ENCODE measurements around the gene METRNL. TPM values are rescaled to one million over a fixed set of nuclear protein-coding genes. Genes with fewer than 3 reads are reported as not detected.
"Not testable (repeated sequence)": the region's sequence is repeated elsewhere in the genome, so short reads cannot be mapped to it uniquely, and the experiment has no call there.

Gene METRNL
- polyA plus RNA-seq, 3 donors: 34.3 to 65.4 (median 61.8) TPM

DNA sequence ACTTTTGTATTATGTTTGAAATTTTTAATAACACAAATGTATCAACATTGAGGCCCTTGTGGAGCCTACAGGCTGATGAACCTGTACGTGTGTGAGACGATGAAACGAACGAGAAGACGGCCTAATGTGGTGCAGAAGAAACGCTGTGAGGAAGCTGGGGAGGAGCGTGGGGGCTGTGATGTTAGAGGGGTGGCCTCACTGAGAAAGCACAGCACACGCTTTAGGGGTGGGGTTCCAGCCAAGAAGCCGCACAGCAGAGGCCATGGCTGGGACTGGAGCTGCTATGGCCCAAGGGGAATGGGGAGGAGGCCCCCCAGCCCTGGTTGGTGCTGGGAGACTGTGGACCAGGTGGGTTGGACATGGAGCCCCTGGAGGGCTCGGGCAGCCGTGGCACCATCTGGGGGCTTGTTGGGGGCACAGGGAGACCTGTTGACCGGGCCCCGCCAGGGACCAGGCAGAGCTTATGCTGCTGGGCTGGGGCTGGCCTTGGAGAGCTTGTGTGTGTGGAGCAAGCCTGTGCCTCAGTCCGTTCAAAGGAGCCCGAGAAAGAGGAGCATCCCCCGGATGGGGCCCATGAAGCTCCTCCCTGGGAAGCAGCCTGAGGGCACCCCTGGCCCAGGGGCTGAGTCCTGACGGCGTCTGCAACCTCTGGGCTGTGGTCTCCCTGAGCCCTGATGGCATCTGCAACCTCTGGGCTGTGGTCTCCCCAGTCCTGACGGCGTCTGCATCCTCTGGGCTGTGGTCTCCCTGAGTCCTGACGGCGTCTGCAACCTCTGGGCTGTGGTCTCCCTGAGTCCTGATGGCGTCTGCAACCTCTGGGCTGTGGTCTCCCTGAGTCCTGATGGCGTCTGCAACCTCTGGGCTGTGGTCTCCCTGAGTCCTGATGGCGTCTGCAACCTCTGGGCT lies 44.7 kb downstream of the METRNL start:
- DNase-seq (ENCODE audit: extremely low read depth in 1 of 11, low read depth in 9 of 11, low spot score in 4 of 11): no peak

- no peak for DNase-seq (ENCODE audit: extremely low read depth in 1 of 11, low read depth in 9 of 11, low spot score in 4 of 11)
Observed at GRCh38 chr17:83124871-83125514, 45.6 kb downstream of the METRNL start.

DNA sequence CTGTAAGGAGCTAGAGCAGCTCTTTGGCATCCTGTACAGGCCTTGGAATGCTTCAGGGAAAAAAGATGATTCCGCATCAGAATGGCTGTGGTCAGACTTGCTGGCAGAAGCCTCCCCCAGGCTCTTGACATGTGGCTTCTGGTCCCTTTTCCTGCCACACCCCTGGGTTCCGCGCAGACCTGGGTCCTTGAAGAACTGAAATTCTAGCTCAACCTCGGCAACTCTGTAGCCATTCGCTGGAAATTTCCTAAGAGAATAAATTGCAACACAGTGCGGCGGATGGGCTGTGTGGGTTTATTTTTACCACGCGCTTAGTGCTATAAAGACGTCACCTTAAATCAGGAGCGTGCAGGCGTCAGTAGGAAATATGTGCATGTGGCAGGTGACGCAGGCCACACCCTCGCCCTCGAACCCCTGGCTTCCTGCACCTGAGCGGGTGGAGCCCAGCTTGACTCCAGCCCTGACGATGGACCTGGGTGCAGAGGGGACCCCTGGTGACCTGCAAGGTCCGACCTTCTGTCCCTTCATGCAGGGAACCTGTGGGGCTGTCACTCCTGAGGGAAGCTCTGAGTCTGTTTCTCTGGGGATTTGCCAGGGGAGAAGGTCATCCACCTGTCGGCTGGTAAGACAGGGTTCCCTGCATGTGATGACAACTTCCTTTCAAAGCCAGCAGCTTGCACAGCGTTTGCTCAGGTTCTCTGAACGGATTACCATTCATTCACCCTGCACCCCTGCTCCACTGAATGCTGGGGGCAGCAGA lies 46.3 kb downstream of the METRNL start:
- DNase-seq (ENCODE audit: extremely low read depth in 1 of 11, low read depth in 9 of 11, low spot score in 4 of 11): no peak

GRCh38 chr17:83126275-83126811 lies 46.9 kb downstream of the METRNL start:
- DNase-seq (ENCODE audit: extremely low read depth in 1 of 11, low read depth in 9 of 11, low spot score in 4 of 11): no peak

GRCh38 chr17:83127431-83128160 lies 48.2 kb downstream of the METRNL start:
- no peak for DNase-seq (ENCODE audit: extremely low read depth in 1 of 11, low read depth in 9 of 11, low spot score in 4 of 11)

DNA sequence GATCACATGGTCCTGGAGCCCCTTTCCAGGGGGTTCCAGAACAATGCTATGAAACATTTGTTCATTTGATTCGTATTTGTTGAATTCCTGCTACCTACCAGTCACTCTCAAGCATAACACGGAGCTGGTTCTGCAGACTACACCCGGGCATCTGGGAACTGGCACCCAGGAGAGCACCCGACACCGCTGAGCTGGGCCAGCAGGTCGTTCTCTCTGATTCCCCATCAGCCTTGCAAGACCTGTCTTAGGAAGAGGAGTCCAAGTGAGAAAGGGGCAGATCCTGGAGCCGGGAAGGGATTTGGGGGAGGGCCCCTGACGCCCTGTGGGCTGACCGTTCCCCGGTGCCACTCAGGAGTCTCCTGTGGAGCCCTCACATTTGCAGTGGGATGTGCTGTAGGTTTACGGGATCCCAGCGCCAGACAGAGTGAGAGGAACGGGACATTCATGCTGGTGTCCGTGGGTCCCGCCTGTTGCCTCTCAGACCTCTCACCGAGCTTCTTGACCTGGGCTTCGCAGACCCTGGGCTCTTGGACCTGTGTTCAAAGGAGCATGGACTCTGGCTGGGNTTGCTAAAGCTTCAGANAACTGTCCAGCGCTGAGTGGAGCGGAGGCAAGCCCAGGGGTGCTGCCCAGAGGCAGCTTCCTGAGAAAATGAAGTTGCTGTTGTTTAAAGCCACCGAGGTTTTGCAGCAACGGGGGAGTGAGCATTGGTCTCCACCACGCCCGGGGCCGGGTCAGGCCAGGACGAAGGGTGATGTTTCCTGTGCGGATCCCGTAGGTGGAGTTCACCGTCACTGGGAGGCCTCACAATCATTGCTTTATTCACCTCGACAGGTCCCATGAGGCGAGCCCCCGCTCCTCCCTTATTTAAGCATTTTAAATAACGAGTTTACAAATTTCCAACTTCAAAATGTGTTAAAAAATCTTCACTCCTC lies 49.2 kb downstream of the METRNL start:
- DNase-seq (ENCODE audit: extremely low read depth in 1 of 11, low read depth in 9 of 11, low spot score in 4 of 11): no peak

GRCh38 chr17:83129676-83130075 lies 50.3 kb downstream of the METRNL start:
- DNase-seq (ENCODE audit: extremely low read depth in 1 of 11, low read depth in 9 of 11, low spot score in 4 of 11): no peak

DNA sequence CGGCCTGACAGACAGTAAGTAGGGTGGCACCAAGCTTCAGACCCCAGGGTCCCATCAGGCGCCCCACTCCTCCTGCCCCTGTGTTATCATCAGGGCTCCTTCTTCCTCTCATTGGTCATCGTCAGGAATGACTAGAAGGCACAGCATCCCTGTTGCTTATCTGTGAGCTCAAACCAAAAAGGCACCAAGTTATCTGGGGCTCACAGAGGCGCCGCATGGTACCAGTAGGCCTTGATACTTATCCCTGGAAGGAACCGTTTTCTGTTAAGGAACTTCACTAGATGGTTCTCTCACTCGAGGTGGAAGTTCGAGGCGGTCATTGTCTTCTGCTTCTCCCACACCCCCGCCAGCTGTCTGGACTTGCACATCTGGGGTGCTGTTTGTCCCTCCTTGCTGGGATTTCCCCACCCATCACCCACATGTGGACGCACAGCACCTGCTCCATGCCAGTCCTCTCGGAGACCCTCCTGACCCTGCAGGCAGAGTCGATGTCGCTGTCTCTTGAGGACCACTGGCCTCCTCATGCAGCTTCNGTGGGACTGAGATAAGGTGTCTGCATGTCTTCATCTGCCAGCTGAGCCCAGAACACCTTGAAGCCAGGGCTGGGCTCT lies 52.1 kb downstream of the METRNL start:
- no peak for DNase-seq (ENCODE audit: extremely low read depth in 1 of 11, low read depth in 9 of 11, low spot score in 4 of 11)

GRCh38 chr17:83132251-83133081 lies 53.1 kb downstream of the METRNL start:
- no peak for DNase-seq (ENCODE audit: extremely low read depth in 1 of 11, low read depth in 9 of 11, low spot score in 4 of 11)

DNA sequence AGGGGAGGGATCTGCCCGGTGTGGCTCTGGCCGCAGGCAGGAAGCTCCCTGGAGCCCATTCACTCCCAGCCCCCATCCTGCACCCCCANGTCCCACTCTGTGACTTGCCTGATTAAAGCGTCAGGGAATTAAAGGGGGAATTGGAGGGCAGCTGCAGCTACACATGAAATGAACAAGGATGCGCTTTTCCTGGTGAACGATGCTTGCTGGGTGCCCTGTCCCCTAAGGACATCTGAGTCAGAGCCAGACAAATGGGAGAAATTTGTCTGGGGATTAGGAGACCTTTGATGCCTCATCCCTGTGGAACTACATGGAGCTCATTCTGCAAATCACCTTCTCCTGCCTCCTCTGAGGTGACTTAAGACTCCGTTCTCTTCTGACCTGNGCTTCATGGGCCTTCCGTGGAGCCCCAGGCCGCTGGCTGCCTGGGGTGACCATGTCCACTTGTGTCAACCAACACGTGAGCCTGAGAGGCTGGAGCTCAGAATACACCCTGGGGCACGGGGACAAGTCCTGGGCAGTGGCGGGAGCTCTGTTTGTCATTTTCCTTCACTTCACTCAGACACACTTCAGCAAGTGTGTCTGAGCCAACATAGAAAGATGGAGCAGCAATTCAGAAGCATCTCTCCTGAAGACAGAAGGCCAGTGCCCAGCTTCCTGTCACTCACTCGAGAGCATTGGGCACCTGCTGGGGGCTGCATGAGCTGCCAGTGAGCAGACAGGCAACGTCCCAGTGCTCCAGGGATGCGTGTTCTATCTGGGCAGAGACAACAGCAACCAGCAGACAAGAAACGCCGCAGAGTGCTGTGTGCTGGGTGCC lies 54.1 kb downstream of the METRNL start:
- no peak for DNase-seq (ENCODE audit: extremely low read depth in 1 of 11, low read depth in 9 of 11, low spot score in 4 of 11)

DNA sequence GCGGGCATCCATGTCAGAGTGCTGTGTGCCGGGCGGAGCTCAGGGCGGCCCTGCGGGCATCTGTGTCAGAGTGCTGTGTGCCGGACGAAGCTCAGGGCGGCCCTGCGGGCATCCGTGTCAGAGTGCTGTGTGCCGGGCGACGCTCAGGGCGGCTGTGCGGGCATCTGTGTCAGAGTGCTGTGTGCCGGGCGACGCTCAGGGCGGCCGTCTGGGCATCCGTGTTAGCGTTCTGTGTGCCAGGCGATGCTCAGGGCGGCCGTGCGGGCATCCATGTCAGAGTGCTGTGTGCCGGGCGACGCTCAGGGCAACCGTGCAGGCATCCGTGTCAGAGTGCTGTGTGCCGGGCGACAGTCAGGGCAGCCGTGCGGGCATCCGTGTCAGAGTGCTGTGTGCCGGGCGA lies 55.0 kb downstream of the METRNL start:
- not testable (repeated sequence) for DNase-seq (ENCODE audit: extremely low read depth in 1 of 11, low read depth in 9 of 11, low spot score in 4 of 11)

- DNase-seq (ENCODE audit: extremely low read depth in 1 of 11, low read depth in 9 of 11, low spot score in 4 of 11): no peak
Observed at GRCh38 chr17:83135692-83136091, 56.3 kb downstream of the METRNL start.

DNA sequence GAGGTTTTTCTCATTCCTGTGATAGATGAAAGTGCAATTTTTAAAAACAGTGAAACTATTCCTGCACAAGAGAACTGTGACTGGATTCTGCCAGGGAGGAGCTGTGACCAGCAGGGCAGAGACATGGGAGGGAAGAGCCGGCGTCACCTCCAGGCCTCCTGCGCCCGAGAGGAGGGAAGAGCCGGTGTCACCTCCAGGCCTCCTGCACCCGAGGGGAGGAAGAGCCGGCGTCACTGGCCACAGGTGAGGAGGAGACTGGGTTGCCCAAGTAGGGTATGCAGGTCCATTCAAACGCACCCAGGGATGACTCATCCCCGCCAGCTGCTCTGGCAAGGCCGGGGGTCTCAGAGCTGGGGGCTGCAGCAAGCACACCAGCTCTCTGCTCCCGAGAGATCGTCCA lies 56.7 kb downstream of the METRNL start:
- DNase-seq (ENCODE audit: extremely low read depth in 1 of 11, low read depth in 9 of 11, low spot score in 4 of 11): no peak

DNA sequence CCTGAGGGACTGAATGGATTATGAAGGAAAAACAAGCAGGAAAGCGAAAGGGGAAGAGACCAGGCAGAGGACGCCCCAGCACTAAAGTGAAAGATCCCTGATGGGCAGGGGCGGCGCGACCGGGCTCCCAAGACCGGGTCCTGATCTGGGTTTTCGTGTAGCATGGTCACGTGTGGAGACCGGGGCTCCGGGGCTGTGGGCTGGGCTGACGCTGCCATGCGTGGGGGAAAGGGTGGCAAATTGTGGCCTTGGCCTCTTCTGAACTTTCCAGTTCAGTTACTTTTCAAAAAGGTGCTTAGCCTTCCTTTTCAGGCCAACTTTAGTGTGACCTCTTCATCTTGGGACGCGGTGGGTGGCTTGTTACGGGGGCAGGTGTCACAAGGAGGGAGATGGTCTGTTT lies 57.5 kb downstream of the METRNL start:
- DNase-seq (ENCODE audit: extremely low read depth in 1 of 11, low read depth in 9 of 11, low spot score in 4 of 11): no peak

DNA sequence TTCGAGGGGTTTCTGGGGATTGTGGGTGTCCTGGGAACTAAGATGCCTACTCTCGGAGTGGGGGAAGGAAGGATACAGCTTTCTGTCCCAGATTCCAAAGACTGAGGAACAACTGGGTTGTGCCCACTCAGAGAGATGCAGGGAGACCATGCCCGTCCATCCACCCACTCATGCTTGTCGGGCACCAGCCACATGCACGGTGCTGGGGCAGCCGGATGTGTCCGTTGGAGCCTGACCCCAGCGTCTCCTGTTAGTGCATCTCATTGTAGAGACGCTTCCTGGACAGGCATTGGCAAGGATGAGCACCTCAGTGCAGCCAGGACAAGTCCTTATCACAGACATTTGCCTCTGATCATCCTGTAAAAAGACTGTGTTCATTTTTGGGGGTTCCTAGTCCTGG lies 58.1 kb downstream of the METRNL start:
- DNase-seq (ENCODE audit: extremely low read depth in 1 of 11, low read depth in 9 of 11, low spot score in 4 of 11): no peak

- no peak for DNase-seq (ENCODE audit: extremely low read depth in 1 of 11, low read depth in 9 of 11, low spot score in 4 of 11)
Observed at GRCh38 chr17:83138820-83139219, 59.4 kb downstream of the METRNL start.
